Stromal cell of bone marrow (primary cell): ENCODE results near the gene TNFRSF11A.

Experiments used
- DNase-seq: peaks from one replicate; pipeline ENCODE4 v3.0.0-alpha.2; 2012; ENCODE audit warnings: low read depth

The TNFRSF11A gene

GRCh38 chr18:62324917-62325805 is at the start of gene TNFRSF11A:
Gene TNFRSF11A, plus strand, starts transcription at chr18:62325310. Its CDS starts 43 bp downstream, at chr18:62325353.
- DNase-seq, result no peak

DNA sequence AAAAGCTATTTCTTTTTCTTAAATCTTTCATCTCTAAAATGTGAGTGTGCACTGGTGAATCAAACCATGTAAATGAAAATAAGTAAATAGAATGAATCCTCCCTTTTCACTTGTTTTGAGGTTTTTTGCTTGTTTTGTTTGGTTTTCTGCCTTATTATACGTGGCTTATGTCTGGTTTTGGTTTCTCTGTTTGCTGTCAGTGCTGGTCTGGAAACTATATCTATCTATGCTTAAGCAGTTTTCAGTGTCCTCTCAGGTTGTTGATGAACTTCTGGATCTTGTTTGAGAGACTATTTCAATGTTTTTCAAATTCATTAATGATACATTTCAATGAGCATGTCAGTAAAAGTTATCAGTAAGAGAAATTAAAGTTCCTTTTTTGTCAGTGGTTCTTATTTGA is 48.1 kb upstream of the TNFRSF11A start:
- no peak for DNase-seq

GRCh38 chr18:62279561-62279960 is 45.5 kb upstream of the TNFRSF11A start:
- no peak for DNase-seq

DNA sequence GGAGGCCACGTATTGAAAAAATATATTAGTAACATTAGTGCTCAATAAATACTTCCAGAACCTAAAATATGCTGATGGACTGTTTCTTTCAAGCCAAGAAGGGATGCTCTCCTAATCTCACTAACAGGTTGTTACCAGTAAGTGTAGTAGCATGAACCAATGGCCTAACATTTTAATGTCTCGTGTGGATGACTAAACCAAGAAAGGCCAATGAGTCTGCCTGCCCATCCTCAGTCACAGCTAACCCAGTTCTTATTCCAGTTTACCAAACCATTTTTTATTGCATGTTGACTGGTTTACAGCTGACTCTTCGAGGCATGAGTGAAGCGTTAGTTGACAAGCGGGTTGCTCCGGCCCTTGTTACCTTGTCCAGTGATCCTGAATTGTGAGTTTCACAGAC is 45.1 kb upstream of the TNFRSF11A start:
- no peak for DNase-seq

- DNase-seq, result no peak
Observed at GRCh38 chr18:62280786-62281185, 44.3 kb upstream of the TNFRSF11A start.

GRCh38 chr18:62281684-62282083 is 43.4 kb upstream of the TNFRSF11A start:
- DNase-seq, result peak; percentile 86

DNA sequence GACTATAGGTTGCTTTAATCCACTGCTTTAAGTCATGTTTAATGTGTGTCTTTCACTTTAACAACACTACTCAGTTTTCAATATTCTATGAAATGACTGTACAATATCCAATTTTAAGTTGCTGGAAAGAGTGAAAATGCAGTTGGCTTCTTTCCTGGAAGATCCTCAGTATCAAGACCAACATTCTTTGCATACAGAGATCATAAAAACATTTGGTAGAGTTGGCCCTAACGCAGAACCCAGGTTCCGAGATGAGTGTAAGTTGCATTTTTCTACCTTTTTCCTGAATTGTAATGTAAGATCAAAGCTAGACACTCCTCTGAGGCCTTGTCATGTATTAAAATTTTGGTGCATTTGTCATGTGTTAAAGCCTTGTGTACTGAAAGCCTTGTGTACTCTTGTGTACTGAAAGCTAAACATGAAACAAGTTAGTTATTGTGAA is 42.9 kb upstream of the TNFRSF11A start:
- DNase-seq, result peak; percentile 78

DNA sequence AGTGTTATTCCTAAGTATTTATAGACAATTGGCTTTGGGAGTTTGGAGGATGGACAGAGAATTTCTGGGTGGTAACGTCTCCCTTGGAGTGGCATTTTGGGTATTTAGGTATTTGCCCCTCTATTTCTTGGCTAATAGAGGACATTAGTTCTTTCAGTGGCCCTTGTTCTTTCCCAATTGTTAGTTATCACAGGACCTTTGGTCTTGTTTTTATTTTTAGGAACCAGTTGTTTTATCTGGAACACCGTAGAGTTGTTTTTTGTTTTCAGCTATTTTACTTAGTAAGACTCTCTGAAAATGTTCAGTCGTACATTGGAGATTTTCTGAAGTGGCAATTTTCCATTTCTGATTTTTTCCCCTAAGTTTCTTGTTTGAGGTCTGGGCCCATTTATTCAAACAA is 40.5 kb upstream of the TNFRSF11A start:
- no peak for DNase-seq

GRCh38 chr18:62285281-62285680 is 39.8 kb upstream of the TNFRSF11A start:
- DNase-seq, result no peak

DNA sequence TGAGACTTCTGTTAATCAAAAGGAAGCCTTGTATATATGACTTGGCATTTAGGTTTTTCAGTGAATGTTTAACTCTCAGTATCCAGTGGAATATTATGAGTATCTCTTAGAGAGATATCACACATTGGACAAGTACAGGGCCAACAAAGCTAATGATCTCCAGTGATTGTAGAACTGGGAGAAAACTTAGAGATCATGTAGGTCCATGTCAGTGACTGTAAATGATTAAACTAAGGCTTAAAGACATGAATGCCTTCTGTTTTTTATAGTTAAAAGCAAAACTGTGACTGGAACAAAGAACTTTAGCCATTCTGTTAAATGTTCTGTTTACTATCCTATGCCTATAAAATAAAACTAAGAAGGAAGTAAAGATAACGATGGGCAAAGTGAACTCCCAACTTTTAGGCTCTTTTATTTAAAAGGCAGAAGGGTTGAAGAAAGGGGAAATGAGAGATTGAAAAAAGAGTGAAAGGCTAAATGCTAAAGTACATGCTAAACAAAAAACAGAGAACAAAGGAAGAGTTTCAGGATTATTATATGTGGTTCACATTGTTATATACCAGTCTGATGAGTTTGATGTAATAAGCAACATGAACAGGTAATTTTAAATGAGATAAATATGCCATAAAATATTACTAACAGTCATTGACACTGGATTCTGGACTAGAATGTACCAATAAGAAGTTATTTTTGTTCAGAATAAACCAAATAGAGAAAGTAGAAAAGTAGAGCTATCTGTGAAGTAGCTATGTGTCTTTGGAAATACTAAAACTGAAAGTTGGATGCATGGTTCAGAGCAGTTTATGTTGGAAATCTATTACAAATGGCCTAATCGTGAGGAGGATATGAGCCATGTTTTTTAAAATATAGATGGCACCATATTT is 37.1 kb upstream of the TNFRSF11A start:
- no peak for DNase-seq

- DNase-seq, result no peak
Observed at GRCh38 chr18:62288665-62289008, 36.5 kb upstream of the TNFRSF11A start.

GRCh38 chr18:62289047-62289446 is 36.1 kb upstream of the TNFRSF11A start:
- no peak for DNase-seq

- DNase-seq, result no peak
Observed at GRCh38 chr18:62294073-62294472, 31.0 kb upstream of the TNFRSF11A start.

DNA sequence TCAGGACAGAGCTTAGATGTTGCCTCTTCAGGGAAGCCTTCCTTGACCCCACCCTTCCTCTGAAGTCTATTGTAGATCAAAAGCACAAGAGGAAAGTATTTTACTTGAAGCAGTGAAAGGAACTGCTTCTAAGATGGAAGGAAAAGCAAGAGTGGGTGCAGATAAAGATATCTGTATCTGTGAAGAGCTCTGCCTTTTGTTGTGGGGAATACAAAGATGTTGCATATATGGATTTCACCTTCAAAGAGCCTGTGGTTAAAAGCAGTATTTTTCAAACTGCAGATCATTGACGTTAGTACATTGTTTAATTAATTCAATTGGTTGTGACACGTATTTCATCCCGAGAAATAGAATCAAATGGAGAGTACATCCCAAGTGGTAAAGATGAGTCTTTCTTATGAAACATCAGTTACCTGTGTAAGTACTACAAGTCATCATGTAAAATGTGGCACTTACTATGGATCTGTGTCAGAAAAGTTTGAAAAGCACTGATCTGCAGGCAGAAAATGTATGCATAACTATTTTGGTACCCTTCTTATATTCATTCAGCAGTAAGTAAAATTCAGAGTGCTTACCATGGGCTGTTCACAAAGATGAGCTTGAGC is 24.6 kb upstream of the TNFRSF11A start:
- no peak for DNase-seq

DNA sequence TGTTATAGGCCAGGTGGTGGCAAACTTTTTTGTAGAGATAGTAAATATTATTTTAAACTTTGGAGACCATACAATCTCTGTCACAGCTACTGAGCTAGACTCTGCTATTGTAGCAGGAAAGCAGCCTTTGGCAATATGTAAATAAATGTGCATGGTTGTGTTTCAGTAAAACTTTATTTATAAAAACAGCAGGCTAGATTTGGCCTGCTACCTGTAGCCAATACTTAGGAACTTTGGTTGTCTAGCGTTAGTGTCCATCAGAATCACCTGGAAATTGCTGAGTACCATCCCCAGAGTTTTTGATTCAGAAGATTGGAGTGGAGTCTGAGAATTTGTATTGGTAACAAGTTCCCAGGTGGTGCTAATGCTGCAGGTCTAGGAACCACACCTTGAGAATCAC is 23.8 kb upstream of the TNFRSF11A start:
- DNase-seq, result no peak

GRCh38 chr18:62312851-62313250 is 12.3 kb upstream of the TNFRSF11A start:
- no peak for DNase-seq

GRCh38 chr18:62318228-62319180 is 6.6 kb upstream of the TNFRSF11A start:
- no peak for DNase-seq

GRCh38 chr18:62321201-62321600 is 3.9 kb upstream of the TNFRSF11A start:
- DNase-seq, result no peak

DNA sequence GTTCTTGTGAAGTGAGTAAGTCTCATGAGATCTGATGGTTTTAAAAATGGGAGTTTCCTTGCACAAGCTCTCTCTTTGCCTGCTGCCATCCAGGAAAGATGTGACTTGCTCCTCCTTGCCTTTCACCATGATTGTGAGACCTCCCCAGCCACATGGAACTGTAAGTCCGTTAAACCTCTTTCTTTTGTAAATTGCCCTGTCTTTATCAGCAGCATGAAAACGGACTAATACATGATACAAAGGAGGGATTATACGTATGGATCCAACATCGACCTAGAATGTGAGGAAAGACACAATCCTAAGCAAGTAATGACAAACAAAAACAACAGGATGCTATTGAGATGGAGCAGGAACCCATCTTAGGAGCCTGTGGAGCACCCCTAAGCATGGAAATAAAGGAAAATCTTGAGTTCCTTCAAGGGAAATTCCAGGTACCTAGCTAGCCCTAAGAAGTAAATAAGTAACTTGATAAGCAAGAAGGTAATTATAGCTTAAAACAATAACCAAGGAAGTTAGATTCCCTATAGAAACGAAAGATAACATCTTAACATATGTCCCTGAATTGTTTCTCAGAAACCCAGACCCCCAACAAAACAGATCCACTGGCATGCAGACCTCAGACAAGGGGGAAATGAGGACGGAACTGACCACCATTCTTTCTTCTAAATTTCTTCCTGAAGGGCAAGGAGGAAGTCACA is 1.5 kb upstream of the TNFRSF11A start:
- DNase-seq, result no peak

GRCh38 chr18:62324181-62324828 is 805 bp upstream of the TNFRSF11A start:
- no peak for DNase-seq
